Gastrocnemius medialis (tissue), 4 donors: ENCODE data around the gene PHACTR1.

ENCODE experiments used
- POLR2A ChIP-seq, 2 donors: fragments of 450-650 bp; IDR thresholded peaks; one replicate each; pipeline ENCODE4 v1.6.1; 2017; ENCODE audit warnings: antibody characterized with exemption in 2 of 2, mild to moderate bottlenecking in 2 of 2, moderate library complexity in 2 of 2
- TF ChIP-seq, protein P1 (sequence below), 5 experiments: fragments of 450-650 bp in 3 of 5; fragments of 200-600 bp in 2 of 5; sonication (generic) in 2 of 5; IDR thresholded peaks in 4 of 5; conservative IDR thresholded peaks in 1 of 5; 1 replicate in 4 of 5; 2 replicates in 1 of 5; pipeline ENCODE4 v1.5.1; 2016 to 2019; ENCODE audit warnings: antibody characterized with exemption in 5 of 5, mild to moderate bottlenecking in 3 of 5, moderate library complexity in 3 of 5

DNA sequence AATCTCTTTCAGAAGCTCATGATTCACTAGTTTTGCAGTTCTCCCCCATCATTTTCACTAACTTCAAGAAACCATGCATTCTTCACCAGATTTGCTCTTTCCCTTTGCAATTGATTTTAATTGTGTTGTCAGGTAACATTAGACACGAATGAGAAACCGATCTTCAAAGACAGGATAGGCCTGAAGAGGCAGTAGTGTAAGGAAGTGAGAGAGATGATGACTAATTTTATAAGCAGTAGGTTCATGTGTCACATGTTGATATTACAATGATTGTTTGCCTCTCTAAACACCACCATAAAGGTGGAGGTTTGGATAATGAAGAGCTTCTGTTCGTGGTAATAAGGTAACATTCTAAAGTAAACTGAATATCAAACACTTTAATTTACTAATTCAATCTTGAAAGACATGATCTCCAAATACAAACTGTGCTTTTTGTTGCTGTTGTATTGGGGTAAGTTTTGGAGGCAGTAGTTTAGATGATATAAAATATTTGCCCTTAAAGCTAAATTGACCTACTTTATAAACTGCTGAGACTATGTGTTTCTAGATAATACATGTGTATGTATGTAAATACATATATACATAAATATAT lies 207.2 kb downstream of the PHACTR1 start:
- TF ChIP-seq, protein P1, sequence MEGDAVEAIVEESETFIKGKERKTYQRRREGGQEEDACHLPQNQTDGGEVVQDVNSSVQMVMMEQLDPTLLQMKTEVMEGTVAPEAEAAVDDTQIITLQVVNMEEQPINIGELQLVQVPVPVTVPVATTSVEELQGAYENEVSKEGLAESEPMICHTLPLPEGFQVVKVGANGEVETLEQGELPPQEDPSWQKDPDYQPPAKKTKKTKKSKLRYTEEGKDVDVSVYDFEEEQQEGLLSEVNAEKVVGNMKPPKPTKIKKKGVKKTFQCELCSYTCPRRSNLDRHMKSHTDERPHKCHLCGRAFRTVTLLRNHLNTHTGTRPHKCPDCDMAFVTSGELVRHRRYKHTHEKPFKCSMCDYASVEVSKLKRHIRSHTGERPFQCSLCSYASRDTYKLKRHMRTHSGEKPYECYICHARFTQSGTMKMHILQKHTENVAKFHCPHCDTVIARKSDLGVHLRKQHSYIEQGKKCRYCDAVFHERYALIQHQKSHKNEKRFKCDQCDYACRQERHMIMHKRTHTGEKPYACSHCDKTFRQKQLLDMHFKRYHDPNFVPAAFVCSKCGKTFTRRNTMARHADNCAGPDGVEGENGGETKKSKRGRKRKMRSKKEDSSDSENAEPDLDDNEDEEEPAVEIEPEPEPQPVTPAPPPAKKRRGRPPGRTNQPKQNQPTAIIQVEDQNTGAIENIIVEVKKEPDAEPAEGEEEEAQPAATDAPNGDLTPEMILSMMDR (IDR thresholded peaks at IDR 0.05 in 4 of 5, conservative IDR thresholded peaks at IDR 0.05 in 1 of 5): no peak
- no peak for TF ChIP-seq POLR2A (IDR thresholded peaks at IDR 0.05)
